GM21619 (cell line): ENCODE results near the gene MC3R.
"Not testable (repeated sequence)": the region's sequence is repeated elsewhere in the genome, so short reads cannot be mapped to it uniquely, and the experiment has no call there.

Experiments
- ATAC-seq: cut with Tn5 transposase; IDR thresholded peaks from one replicate; pipeline ENCODE4 v1.9.1; 2021; ENCODE audit not compliant: unreplicated experiment

Gene MC3R

GRCh38 chr20:56247954-56248782 lies at the start of gene MC3R:
Gene MC3R, plus strand, starts transcription at chr20:56248732. Its CDS starts 112 bp downstream, at chr20:56248844.
- no peak for ATAC-seq

- ATAC-seq = no peak
Observed at GRCh38 chr20:56200456-56200855, 48.1 kb upstream of the MC3R start.

GRCh38 chr20:56202493-56203077 lies 45.9 kb upstream of the MC3R start:
- no peak for ATAC-seq

- ATAC-seq = no peak
Observed at GRCh38 chr20:56204206-56204605, 44.3 kb upstream of the MC3R start.

GRCh38 chr20:56205346-56205745 lies 43.2 kb upstream of the MC3R start:
- no peak for ATAC-seq

- no peak for ATAC-seq
Observed at GRCh38 chr20:56207656-56208055, 40.9 kb upstream of the MC3R start.

GRCh38 chr20:56208121-56208520 lies 40.4 kb upstream of the MC3R start:
- no peak for ATAC-seq

- ATAC-seq = no peak
Observed at GRCh38 chr20:56211051-56211450, 37.5 kb upstream of the MC3R start.

- no peak for ATAC-seq
Observed at GRCh38 chr20:56212091-56212490, 36.4 kb upstream of the MC3R start.

GRCh38 chr20:56213321-56213720 lies 35.2 kb upstream of the MC3R start:
- ATAC-seq = no peak

GRCh38 chr20:56215115-56215514 lies 33.4 kb upstream of the MC3R start:
- ATAC-seq = no peak

- ATAC-seq = no peak
Observed at GRCh38 chr20:56217829-56218228, 30.7 kb upstream of the MC3R start.

GRCh38 chr20:56221186-56221585 lies 27.3 kb upstream of the MC3R start:
- not testable (repeated sequence) for ATAC-seq

GRCh38 chr20:56222201-56222600 lies 26.3 kb upstream of the MC3R start:
- no peak for ATAC-seq

- ATAC-seq = no peak
Observed at GRCh38 chr20:56222945-56223344, 25.6 kb upstream of the MC3R start.

- no peak for ATAC-seq
Observed at GRCh38 chr20:56223352-56223751, 25.2 kb upstream of the MC3R start.

GRCh38 chr20:56228021-56228420 lies 20.5 kb upstream of the MC3R start:
- no peak for ATAC-seq

GRCh38 chr20:56229812-56230211 lies 18.7 kb upstream of the MC3R start:
- ATAC-seq = no peak

GRCh38 chr20:56234110-56234509 lies 14.4 kb upstream of the MC3R start:
- ATAC-seq = no peak

GRCh38 chr20:56237335-56237734 lies 11.2 kb upstream of the MC3R start:
- ATAC-seq = no peak

GRCh38 chr20:56244259-56244658 lies 4.3 kb upstream of the MC3R start:
- ATAC-seq = no peak

GRCh38 chr20:56245761-56246160 lies 2.8 kb upstream of the MC3R start:
- no peak for ATAC-seq
